Embryonic facial prominence (tissue), 1 donor: ENCODE measurements around the gene UBE2A.

Source experiments
- DNase-seq: peaks from one replicate; pipeline ENCODE4 v3.0.0-alpha.2; 2016; ENCODE audit errors: extremely low spot score

The UBE2A gene

GRCh38 chrX:119607018-119607389, 32.6 kb downstream of the UBE2A start:
- no peak for DNase-seq

- DNase-seq: no peak
Observed at GRCh38 chrX:119614776-119615175, 40.4 kb downstream of the UBE2A start.

- no peak for DNase-seq
Observed at GRCh38 chrX:119617517-119618164, 43.3 kb downstream of the UBE2A start.

DNA sequence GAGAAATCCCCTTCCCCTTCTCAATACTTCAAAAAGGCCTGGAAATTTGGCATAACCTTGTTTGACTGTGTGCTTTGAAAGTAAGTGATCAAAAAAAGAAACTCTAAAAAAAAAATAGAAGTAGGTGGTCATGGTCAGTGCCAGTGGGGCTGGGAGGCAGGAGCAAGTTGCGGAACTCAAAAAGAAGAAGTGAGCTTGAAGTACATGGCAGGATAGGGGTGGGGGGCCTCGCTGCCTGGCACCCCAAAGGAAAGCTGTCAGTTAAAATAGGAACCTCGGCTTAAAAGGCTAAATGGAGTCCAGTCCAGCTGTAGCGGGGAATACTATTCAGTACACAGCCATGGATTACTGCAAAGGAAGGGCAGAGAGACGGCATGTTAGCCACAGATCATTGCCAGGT, 44.1 kb downstream of the UBE2A start:
- DNase-seq: no peak

- no peak for DNase-seq
Observed at GRCh38 chrX:119622356-119623232, 48.2 kb downstream of the UBE2A start.

GRCh38 chrX:119624417-119624816, 50.1 kb downstream of the UBE2A start:
- no peak for DNase-seq

DNA sequence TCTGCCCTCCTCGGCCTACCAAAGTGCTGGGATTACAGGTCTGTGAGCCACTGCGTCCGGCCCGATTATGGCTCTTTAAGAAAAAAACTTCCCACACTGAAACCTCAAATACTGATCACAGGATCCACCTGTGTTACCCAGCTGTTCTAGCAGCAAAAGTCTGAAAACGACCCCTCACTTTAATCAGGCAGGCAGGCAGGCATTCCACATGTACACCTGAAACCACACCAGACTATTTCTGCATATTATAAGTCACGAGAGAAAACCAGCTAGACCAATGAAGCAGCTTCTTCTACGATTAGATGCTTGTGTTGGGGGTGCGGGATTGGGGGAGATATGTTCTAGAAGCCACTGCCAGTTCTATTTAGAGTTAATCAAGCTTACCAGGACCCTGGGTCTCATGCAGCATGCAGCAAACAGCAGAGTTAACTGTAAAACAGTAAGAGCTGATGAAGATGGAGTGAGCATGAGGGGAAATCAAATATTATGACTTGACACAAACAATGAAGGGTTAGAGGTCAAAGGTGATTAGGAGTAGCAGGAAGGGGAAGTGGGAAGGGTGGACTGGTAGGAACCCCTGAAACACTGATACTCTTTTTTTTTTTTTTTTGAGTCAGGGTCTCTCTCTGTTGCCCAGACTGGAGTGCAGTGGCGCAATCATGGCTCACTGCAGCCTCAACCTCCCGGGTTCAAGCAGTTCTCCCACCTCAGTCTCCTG, 50.7 kb downstream of the UBE2A start:
- DNase-seq: no peak

- no peak for DNase-seq
Observed at GRCh38 chrX:119625843-119626242, 51.5 kb downstream of the UBE2A start.
